ENCODE results near the gene CPPED1.
"Not testable (repeated sequence)": the region's sequence is repeated elsewhere in the genome, so short reads cannot be mapped to it uniquely, and the experiment has no call there.

Gene CPPED1

DNA sequence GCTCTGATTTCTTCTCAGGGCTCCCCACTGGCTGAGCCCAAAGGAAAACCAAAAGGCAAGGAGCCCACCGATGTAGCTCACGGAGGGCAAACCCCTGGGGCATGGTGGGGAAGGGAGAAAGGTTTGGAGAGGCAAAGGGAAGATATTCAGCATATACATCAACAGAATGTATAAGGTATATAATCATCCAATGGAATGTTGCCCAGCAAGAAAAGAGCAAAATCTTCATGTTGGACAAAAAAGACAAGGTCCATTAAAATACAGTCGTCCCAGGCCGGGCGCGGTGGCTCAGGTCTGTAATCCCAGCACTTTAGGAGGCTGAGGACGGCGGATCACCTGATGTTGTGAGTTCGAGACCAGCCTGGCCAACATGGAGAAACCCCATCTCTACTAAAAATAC lies 1.6 kb downstream of the CPPED1 start:
- no peak for DNase-seq (ENCODE audit: low read depth in 2 of 2)

DNA sequence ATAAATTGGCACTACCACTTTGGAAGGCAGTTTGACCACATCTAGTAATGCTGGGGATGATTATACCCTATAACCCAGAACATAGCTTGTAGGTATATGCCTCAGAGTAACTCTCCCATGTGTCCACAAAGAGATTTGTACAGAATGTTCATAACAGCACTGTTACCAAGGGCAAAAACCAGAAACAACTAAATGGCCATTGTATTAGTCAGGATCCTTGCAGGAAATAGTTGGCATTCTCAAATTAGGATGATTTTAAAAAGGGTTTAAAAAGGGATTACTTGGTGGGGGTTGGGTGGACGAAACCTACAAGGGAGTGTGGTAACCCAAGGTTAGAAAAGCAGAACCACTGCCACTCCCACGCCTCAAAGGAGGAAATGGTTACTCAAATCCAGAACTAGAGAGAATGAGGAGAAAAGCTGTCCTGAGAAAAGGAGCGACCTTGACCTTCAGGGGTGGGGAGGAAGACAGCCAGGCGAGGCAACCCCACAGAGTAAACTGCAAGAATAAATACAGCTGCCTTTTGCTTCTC lies 2.1 kb downstream of the CPPED1 start:
- DNase-seq (ENCODE audit: low read depth in 2 of 2) = no peak

DNA sequence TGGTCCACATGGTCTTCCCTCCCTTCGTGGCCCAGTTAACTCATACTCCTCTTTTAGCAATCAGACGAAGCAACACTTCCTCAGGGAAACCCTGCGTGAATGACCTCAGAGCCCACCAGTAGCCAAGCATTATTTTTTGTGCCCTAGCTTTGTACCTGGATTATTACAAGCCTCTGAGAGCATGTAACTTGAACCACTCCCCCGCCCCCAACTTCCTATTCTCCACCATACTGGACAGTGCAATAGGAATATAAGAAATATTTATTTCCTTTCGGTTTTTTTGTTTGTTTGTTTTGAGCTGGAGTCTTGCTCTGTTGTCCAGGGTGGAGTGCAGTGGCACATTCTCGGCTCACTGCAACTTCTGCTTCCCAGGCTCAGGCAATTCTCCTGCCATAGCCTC lies 2.9 kb downstream of the CPPED1 start:
- no peak for DNase-seq (ENCODE audit: low read depth in 2 of 2)

DNA sequence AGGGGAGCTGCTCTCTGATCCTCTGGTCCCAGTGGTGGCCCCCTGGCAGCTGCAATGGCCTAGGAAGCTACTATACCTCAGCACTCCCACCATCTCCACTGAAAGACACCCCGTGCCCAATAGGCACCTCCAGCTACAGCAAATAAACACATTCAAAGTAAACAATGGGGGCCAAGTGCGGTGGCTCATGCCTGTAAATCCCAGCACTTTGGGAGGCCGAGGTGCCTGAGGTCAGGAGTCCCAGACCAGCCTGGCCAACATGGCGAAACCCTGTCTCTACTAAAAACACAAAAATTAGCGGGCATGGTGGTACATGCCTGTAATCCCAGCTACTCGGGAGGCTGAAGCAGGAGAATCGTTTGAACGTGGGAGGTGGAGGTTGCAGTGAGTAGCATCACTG lies 3.7 kb downstream of the CPPED1 start:
- not testable (repeated sequence) for DNase-seq (ENCODE audit: low read depth in 2 of 2)

DNA sequence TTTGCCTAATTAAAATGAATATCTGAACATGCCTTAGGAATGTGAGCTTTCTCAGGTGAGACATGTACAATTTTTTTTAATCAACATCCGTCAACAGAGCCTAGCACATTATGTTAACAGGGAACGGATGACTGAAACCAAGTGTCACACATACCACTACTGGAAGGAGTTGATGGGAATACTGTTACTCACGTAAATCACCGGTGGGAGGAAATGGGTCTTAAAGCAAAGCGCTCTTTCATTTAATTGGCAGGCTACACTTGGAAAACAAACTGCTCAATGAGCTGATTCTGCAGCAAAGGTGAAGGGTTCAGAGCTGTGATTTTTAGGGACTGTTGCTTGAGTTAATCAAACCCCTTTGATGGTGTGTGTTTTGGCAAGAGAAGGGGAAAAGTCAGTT lies 4.8 kb downstream of the CPPED1 start:
- no peak for DNase-seq (ENCODE audit: low read depth in 2 of 2)

DNA sequence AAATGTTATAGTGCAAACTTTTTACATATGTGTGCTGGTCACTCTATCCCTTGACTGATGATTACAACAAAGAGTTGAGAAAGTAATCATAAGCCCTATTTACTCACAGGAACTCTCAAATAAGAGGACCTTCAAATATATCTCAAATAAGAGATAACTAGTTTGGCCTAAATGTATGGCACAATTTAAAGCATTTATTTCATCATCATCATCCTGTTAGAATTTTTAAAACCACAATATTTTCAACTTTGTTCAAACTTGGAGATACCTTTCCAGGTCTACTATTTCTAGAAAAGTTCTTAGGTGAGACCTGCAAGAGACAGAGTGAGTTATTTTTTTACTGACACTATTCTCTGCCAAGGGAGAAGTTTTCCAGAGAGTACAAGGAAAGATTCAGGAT lies 5.5 kb downstream of the CPPED1 start:
- no peak for DNase-seq (ENCODE audit: low read depth in 2 of 2)

DNA sequence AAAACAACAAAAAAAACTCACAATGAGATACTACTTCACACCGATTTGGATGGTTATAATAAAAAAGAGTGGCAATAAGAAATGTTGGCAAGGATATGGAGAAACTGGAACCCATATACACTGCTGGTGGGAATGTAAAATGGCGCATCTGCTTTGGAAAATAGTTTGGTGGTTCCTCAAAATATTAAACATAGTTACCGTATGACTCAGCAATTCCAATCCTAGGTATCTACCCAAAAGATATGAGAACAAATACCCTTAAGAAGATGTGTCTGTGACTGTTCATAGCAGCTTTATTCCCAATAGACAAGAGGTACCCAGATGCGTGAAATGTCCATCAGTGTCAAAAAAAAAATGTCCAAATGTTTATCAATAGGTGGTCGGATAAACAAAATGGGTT lies 7.2 kb downstream of the CPPED1 start:
- no peak for DNase-seq (ENCODE audit: low read depth in 2 of 2)

DNA sequence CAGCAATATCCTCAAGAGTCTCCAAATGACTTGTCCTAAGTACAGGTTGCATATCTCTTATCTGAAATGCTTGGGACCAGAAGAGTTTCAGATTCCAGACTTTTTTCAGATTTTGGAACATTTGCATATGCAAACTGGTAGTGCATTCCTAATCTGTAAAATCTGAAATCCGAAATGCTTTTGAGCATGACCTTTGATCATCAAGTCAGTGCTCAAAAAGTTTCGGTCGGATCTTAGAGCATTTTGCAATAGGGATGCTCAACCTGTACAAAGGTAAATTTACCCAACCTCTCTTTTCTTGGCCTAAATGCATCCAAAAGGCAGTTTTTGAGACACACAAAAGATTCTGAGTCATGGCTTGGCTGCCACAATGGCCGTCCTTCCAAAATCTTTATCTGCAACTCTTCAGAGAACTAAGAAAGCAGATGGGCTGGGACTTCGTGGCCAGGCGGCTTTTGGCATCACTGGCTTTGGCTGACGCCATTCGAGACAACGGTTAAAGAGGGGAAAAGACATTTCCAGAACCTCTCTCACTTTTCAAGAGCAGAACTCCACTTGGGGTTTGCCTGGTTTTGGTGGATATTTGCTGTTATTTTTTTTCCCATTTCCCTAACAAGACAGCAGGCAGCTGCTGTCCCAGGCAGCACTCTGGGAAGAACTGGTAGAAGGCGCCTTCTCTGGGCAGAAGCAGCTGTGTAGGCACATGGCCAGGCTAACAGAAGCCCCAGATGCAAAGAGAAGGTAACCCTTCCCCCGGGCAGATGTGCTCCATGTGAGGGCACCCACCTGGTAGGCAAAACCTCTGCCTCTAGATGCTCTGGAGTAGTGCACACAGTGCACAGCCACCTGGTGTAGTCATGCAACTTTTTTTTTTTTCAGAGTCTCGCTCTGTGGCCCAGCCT lies 8.9 kb downstream of the CPPED1 start:
- DNase-seq (ENCODE audit: low read depth in 2 of 2) = no peak

DNA sequence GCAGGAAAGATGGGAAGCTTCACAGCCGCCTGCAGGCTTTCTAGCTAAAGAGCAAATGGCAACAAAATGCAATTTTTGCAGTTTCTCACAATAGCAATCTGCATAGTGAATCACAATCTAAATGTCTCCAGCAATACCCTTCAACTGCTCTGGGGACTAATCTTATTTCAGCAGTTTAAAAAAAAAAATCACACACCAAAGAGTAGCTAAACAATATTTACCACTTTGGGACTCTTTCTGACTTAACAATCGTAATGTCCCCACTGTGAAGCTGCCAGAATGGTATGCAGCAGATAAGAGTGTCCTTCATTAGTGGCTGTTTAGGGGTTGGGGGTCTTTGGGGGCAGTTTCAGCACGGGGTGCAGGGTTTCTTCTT lies 9.8 kb downstream of the CPPED1 start:
- no peak for DNase-seq (ENCODE audit: low read depth in 2 of 2)

DNA sequence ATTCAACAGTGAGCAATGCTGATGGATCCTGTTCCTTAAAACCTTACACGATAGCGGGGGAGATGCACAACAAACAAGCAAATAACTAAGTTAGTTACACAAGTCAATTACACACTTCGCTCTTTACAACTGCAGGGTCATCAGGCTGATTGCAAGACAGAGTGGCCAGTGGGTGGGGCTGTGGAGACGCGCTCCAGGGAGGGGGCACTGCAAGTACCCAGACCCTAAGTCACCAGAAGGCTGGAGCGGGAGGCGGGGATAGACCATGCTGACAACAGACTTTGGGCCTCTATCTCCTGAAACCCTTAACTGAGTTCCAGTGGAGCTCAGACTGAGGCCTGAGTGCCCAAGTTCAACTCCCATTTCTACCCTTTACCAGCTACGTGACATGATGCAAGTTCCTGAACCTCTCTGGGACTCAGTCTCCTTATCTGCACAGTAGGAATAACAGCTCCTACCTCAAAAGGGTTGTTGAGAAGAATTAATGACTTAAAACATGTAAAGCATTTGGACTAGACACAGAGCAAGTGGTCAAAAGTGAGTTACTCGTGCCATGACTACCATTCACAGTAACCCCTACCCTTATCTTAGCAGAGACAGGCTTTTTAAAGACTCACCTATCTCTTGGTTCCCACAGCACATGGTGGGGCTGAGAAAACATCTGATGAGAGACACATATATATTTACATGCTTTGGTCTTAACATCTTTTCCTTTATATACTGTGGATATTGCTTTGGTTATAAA lies 10.4 kb downstream of the CPPED1 start:
- no peak for DNase-seq (ENCODE audit: low read depth in 2 of 2)

DNA sequence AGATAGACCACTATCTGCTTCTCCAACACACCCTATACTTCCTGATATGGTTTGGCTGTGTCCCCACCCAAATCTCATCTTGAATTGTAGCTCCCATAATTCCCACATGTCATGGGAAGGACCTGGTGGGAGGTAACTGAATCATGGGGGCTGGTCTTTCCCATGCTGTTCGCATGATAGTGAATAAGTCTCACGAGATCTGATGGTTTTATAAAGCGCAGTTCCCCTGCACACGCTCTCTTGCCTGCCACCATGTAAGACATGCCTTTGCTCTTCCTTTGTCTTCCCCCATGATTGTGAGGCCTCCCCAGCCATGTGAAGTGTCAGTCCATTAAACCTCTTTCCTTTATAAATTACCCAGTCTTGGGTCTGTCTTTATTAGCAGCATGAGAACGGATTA lies 11.2 kb downstream of the CPPED1 start:
- not testable (repeated sequence) for DNase-seq (ENCODE audit: low read depth in 2 of 2)

DNA sequence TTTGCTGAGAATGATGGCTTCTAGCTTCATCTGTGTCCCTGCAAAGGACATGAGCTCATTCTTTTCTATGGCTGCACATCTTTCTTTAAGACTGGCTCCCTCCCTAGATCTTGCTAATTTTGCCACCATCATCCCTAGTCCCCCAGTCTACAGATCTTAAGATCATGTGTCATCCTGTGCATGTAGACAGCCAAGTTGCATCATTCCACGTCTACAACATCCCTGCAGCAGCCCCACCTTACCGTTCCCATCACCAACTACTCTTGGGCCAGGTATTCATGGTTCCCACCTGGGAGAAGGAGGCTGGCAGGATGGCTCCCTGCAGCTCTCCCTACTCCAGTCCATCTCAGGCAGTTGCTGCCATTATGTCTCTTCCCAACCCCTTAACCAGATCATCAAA lies 12.3 kb downstream of the CPPED1 start:
- DNase-seq (ENCODE audit: low read depth in 2 of 2) = no peak

DNA sequence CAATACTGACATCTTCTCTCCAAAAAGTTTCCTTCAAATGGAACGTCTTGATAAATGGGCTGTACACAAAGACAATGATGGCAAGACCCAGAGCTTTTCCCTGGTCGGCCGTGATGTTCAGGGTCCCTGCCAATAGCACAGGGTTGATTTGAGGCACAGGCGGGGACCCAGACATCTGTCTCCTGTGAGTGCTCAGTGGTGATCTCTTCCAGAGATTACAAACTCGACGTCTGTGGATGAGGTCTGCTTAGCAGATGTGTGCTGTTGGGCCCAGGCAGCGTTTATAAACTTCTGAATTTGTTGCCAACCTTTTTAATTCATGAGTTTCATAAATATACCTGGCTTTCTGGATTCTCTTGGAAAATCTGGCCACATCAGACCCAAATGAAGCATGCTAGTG lies 14.9 kb downstream of the CPPED1 start:
- DNase-seq (ENCODE audit: low read depth in 2 of 2) = no peak

DNA sequence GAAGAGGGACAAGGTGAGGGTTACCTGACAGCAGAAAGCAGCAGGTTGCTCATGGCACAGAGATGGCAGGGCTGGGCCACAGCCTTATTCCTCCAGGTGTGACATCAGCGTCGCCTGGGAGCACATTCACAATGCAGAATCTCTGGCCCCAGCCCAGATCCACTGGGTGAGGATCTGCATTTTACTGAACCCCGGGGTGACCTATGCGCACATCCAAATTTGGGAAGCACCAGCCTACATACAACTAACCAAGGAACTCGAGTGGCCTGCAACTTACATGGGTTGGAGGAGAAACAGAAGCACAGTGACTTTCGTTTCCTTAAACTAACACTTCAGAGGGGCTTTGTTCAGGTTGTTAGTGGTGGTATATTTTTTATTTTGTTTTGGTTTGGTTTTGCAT lies 17.6 kb downstream of the CPPED1 start:
- DNase-seq (ENCODE audit: low read depth in 2 of 2) = no peak

DNA sequence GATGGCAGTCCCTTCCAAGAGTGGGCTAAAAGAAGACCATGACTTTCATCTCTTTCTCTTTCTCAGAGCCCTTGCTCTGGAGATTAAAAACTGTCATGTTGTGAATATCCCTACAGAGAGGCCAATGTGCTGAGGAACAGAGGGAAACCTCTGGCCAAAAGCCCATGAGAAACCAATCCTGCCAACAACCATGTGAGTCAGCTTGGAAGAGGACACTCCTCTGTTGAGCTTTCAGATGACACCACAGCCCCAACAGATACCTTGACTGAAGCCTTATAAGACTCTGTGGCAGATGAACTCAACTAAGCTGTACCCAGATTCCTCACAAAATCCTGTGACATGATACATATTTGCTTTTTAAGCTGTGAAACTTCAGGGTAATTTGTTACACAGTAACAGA lies 19.6 kb downstream of the CPPED1 start:
- DNase-seq (ENCODE audit: low read depth in 2 of 2) = no peak

DNA sequence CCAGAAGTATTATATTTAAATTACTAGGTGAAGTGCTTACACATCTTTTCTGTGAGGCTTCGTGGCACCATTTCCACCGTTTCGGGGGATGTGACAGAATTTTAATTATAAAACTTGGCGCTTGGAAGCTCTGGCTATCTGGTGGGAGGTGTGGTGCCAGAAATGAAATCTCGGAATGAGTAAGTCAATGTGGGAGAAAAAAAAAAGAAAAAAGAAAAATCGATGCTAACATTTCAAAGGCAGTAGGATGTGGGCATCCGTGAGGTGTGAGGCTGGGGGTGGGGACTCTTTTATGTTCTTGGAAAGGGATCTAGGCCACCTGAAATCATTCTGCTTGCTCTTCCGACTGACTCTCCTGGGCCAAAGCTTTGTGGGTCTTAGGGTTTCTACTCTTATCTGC lies 21.9 kb downstream of the CPPED1 start:
- DNase-seq (ENCODE audit: low read depth in 2 of 2) = no peak

DNA sequence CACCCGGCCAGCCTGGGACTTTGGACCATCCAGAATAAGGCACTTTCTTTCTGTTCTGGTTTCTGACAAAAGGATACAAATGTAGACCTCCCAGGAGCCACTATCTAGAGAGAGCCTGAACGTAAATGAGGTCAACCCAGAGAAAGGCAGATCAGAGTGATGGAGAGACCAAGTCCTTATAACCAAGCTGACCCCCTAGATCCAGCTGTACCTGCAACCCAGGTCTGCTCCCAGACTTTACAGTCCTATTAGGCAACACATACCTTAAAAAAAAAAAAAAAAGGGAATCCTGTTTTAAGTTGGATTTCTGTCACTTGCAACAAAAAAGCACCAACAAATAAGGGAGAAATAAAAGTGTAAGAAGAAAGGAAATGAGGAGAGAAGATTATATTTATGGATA lies 23.2 kb downstream of the CPPED1 start:
- no peak for DNase-seq (ENCODE audit: low read depth in 2 of 2)

DNA sequence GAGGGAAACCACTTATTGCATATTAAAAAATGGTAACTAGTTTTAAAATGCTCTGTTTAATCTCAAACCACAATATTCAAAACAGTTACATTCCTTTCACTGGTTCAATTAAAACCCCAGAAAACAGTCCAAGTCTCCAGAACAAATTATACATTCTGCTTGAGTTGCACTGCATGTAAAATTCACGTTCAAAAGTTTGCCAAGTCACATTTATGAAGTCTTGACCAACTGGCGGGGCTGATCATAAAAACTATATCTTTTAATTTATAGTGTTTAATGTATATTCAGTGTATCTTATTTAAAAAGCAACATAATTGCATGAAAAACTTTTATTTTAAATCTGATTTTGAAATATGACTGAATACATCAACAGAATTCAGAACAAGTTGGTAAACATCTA lies 25.0 kb downstream of the CPPED1 start:
- DNase-seq (ENCODE audit: low read depth in 2 of 2) = no peak

DNA sequence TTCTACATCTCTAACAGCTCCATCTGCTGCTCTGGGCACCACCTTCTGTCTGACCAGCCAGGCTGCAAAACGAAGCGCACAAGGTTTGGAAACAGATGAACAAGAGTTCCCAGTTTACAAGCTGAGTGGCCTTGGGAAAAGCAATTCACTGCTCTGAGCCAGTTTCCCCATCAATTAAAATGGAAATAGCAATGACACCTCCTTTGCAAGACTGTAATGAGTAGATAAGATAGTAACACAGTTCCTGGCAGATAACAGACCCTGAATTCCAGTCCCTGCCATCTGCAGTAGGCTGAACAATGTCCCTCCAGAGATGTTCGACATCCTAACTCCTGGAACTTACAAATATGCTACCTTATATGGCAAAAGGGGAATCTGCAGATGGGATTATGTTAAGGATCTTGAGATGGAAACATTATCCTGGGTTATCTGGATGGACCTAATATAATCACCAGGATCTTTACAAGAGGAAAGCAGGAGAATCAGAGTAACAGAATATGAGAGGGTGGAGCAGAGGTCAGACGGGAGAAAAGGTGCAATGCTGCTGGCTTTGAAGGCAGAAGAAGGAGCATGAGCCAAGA lies 27.9 kb downstream of the CPPED1 start:
- no peak for DNase-seq (ENCODE audit: low read depth in 2 of 2)

DNA sequence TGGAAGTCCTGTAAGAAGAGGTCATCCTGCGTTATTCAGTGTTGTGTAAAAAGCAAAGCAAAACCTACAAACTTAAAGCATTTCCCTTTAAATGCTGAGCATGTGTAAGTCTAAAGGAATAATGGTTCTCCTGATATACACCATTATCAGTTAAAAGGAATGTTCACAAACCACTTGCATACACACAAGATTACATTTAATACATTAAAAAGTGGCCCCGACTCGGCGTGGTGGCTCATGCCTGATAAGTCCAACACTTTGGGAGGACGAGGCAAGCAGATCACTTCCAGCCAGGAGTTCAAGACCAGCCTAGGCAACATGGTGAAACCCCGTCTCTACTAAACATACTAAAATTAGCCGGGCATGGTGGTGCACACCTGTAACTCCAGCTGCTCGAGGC lies 30.5 kb downstream of the CPPED1 start:
- DNase-seq (ENCODE audit: low read depth in 2 of 2) = no peak

DNA sequence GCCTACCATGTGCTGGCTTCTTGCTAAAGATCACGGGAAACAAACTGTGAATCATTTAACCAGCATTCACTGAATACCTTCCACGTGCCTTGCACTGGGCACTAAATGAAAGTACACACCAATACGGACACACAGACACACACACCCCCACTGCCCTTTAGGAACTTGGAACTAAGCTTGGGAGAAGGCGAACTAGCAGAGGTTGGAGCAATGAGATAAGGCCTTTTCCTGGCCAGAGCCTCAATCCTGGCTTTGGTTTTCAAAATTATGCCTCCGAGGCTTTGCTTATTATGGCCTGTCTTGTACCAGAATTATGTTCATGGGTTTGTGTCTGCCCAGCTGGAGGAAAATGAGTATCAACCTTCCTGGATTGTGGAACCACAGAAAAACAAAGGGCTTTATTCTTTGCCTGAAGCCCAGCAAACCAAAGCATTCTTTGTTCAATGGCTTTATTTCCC lies 32.3 kb downstream of the CPPED1 start:
- no peak for DNase-seq (ENCODE audit: low read depth in 2 of 2)

DNA sequence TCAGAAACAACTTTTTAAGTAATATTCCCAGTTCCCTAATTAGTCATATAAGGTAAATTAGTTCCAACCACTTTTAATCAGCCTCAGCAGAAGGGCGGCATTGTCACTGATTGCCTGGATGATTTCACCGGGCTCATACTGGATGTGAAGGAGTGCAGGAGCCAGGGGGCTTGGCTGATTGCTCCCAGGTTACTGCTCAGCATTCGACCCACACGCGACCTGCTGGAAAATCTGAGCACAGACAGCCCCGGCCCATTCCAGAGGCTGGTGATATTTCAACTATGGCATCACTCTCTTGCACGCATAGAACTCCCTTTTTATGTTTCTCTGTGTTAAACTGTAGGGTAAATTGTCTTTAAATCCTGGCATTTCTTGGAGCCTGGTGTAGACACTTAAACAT lies 34.2 kb downstream of the CPPED1 start:
- DNase-seq (ENCODE audit: low read depth in 2 of 2) = no peak

DNA sequence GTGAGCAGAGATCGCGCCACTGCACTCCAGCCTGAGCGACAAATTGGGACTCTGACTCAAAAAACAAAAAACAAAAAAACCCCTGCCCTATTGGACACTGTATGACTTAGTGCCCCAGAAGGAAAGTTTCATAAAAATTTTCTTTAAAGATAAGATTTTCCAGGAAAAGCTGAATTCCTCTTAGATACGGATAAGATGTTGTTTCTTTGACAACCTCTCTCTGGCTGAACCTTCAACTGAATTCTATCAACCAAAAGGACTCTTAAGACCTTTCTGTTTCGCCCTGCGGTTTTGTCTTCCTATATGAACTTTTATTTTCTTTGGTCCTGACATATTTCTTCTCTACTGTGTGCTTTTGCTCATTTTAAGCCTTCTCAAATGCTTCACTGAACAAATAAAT lies 35.8 kb downstream of the CPPED1 start:
- DNase-seq (ENCODE audit: low read depth in 2 of 2) = no peak
